Colonic mucosa (tissue), 4 donors: ENCODE measurements around the gene SSMEM1. TPM values are rescaled to one million over a fixed set of nuclear protein-coding genes. Genes with fewer than 3 reads are reported as not detected.

Source experiments
- DNase-seq: peaks from one replicate; pipeline ENCODE4 v3.0.0-alpha.2; 2020
- H3K27ac ChIP-seq: fragments of 200-600 bp; one replicate; pipeline ENCODE4 v1.8.0; 2021
- H3K27me3 ChIP-seq: fragments of 200-600 bp; one replicate; pipeline ENCODE4 v1.8.0; 2021
- H3K36me3 ChIP-seq: fragments of 200-600 bp; one replicate; pipeline ENCODE4 v1.8.0; 2021
- H3K4me1 ChIP-seq: fragments of 200-600 bp; one replicate; pipeline ENCODE4 v1.8.0; 2021; ENCODE audit warnings: mild to moderate bottlenecking
- H3K4me3 ChIP-seq: fragments of 200-600 bp; one replicate; pipeline ENCODE4 v1.8.0; 2021
- H3K9ac ChIP-seq, 2 donors: one replicate each; pipeline ENCODE4 v1.7.0; 2013; ENCODE audit warnings: control low read depth in 2 of 2, low read depth in 2 of 2, low read length in 2 of 2
- H3K9me3 ChIP-seq: fragments of 200-600 bp; one replicate; pipeline ENCODE4 v1.8.0; 2021
- CTCF ChIP-seq: fragments of 200-600 bp; IDR thresholded peaks from one replicate; pipeline ENCODE4 v1.8.0; 2022; ENCODE audit warnings: antibody characterized with exemption, mild to moderate bottlenecking
- intact Hi-C: fragments of 100-400 bp; cut with DNase I; formaldehyde crosslinking; loops from one replicate; pipeline ENCODE4 v1.14.1; 2022
- total RNA-seq, 2 donors: library from RNA; stranded (reverse); fragmentation: NEBNext Ultra II Directional in 1 of 2; extraction: Animal tissue kit (Norgen Biotek cat#: 25700) in 1 of 2; gene quantifications; one replicate each; pipeline ENCODE4 v1.2.1, GENCODE V29; 2021
- donor health status: healthy.
- donor health status: DM: no; HTN: no; CAD: no.
- donor health status: DM: no; HTN: no; CAD: no.

Gene SSMEM1
- total RNA-seq, 2 donors from 2014 or later = not detected

- Histone ChIP-seq H3K9ac (no peak overlapping the region), H3K27ac (no peak overlapping the region), H3K27me3 (no peaks in the 10 kb centered on the region), H3K4me1 (no peaks in the 10 kb centered on the region), H3K9me3 (no peaks in the 10 kb centered on the region), H3K4me3 (no peak overlapping the region), H3K36me3 (peaks cover 4% of the 10 kb centered on the region)
- intact Hi-C loops = no loop called here
- no peak for TF ChIP-seq CTCF
- no peak for DNase-seq
These were observed 20.3 kb upstream of the SSMEM1 start for GRCh38 chr7:130187360-130187759.

GRCh38 chr7:130189343-130189742, 18.3 kb upstream of the SSMEM1 start:
- H3K9ac ChIP-seq = no peak overlapping the region
- no peak for TF ChIP-seq CTCF
- no peaks in the 10 kb centered on the region for H3K9me3 ChIP-seq
- no peak overlapping the region for H3K4me3 ChIP-seq
- intact Hi-C loops = no loop called here
- H3K27me3 ChIP-seq = no peaks in the 10 kb centered on the region
- no peaks in the 10 kb centered on the region for H3K4me1 ChIP-seq
- no peaks in the 10 kb centered on the region for H3K36me3 ChIP-seq
- no peak for DNase-seq
- H3K27ac ChIP-seq = no peak overlapping the region

GRCh38 chr7:130191791-130192190, 15.9 kb upstream of the SSMEM1 start:
- no peak overlapping the region for H3K4me3 ChIP-seq
- intact Hi-C loops = no loop called here
- H3K27ac ChIP-seq = no peak overlapping the region
- no peak for TF ChIP-seq CTCF
- no peak overlapping the region for H3K9ac ChIP-seq
- DNase-seq = no peak
- H3K4me1 ChIP-seq = no peaks in the 10 kb centered on the region
- no peaks in the 10 kb centered on the region for H3K27me3 ChIP-seq
- no peaks in the 10 kb centered on the region for H3K36me3 ChIP-seq
- no peaks in the 10 kb centered on the region for H3K9me3 ChIP-seq

GRCh38 chr7:130195396-130195795, 12.3 kb upstream of the SSMEM1 start:
- DNase-seq = no peak
- Histone ChIP-seq H3K4me1 (no peaks in the 10 kb centered on the region), H3K27me3 (no peaks in the 10 kb centered on the region), H3K4me3 (no peak overlapping the region), H3K27ac (no peak overlapping the region), H3K9ac (no peak overlapping the region), H3K36me3 (peaks cover 4% of the 10 kb centered on the region), H3K9me3 (no peaks in the 10 kb centered on the region)
- no peak for TF ChIP-seq CTCF
- intact Hi-C loops = no loop called here

- intact Hi-C loops = no loop called here
- peaks cover 4% of the 10 kb centered on the region for H3K36me3 ChIP-seq
- no peak overlapping the region for H3K4me3 ChIP-seq
These were observed 11.2 kb upstream of the SSMEM1 start for GRCh38 chr7:130196476-130196875.

More at GRCh38 chr7:130196476-130196875, 11.2 kb upstream of the SSMEM1 start:
- Histone ChIP-seq H3K9me3 (no peaks in the 10 kb centered on the region), H3K4me1 (no peaks in the 10 kb centered on the region), H3K9ac (no peak overlapping the region), H3K27me3 (no peaks in the 10 kb centered on the region), H3K27ac (no peak overlapping the region)
- TF ChIP-seq CTCF = no peak
- DNase-seq = no peak
